ENCODE results near the gene SFXN5. TPM values are rescaled to one million over a fixed set of nuclear protein-coding genes. Genes with fewer than 3 reads are reported as not detected.
A peak's percentile ranks its signal among the peaks of the same experiment; 100 is the strongest.

The SFXN5 gene
- polyA plus RNA-seq, 2 of the 4 experiments (the other 2 are of a cell fraction) = 16.7 to 19.6 TPM

- ChIA-PET POLR2A (interaction anchor here (0.6 kb wide), 1 partner anchor 282 kb away, joined by 3 read pairs; no protein-coding TSS in a partner anchor), CTCF (interaction anchor here (0.8 to 13.9 kb wide), 17 partner anchors 9 to 1359 kb away, joined by 3 to 260 read pairs (median 53); partner anchors contain the start of gene EMX1)
- Histone ChIP-seq H3K4me1 (peaks cover 8% of the 10 kb centered on the region; the same call in 1 of the 3 replicates), H3K4me2 (no peak overlapping the region), H3K27ac (no peak overlapping the region), H3K9me3 (no peaks in the 10 kb centered on the region), H3K4me3 (no peak overlapping the region)
- DNase-seq (ENCODE audit: low read depth in 1 of 2, low spot score in 1 of 2) (no peak), FAIRE-seq (no peak), ATAC-seq (no peak)
- TF ChIP-seq RCOR1 (IDR thresholded peaks at IDR 0.05; ENCODE audit: low read depth, low read length) (no peak), CBX2 (IDR thresholded peaks at IDR 0.05; ENCODE audit: borderline replicate concordance, low read depth) (no peak)
- WGBS (ENCODE audit: missing lambda C conversion rate) = 61% methylated on average over 4 of the region's 4 CpGs
Observed at GRCh38 chr2:72895154-72895553, 176.4 kb downstream of the SFXN5 start.

GRCh38 chr2:72894514-72894913, 177.0 kb downstream of the SFXN5 start:
- no peak for DNase-seq (ENCODE audit: low read depth in 1 of 2, low spot score in 1 of 2)
- ATAC-seq = no peak
- peaks cover 11% of the 10 kb centered on the region; the same call in 1 of the 3 replicates for H3K4me1 ChIP-seq
- WGBS (ENCODE audit: missing lambda C conversion rate) = 89% methylated on average over 9 of the region's 9 CpGs
- TF ChIP-seq MAZ (IDR thresholded peaks at IDR 0.05; ENCODE audit: borderline replicate concordance, low read depth, low read length) (no peak), FOSB (CRISPR knock-in tag; IDR thresholded peaks at IDR 0.05) (no peak), ATOH8 (CRISPR knock-in tag; IDR thresholded peaks at IDR 0.05; ENCODE audit: low read depth) (no peak), CEBPB (IDR thresholded peaks at IDR 0.05) (no peak), SMC3 (IDR thresholded peaks at IDR 0.05) (no peak), HEYL (CRISPR knock-in tag; IDR thresholded peaks at IDR 0.05) (no peak), POLR2A (IDR thresholded peaks at IDR 0.05; ENCODE audit: low read length) (no peak), EHF (CRISPR knock-in tag; IDR thresholded peaks at IDR 0.05) (no peak), USF2 (IDR thresholded peaks at IDR 0.05) (no peak), ESRRA (IDR thresholded peaks at IDR 0.05; ENCODE audit: borderline replicate concordance, low read length) (no peak), JUNB (IDR thresholded peaks at IDR 0.05) (no peak), CHD2 (IDR thresholded peaks at IDR 0.05; ENCODE audit: low read length, partially characterized antibody) (no peak), MAFK (IDR thresholded peaks at IDR 0.05; ENCODE audit: partially characterized antibody) (no peak), GATA3 (IDR thresholded peaks at IDR 0.05; ENCODE audit: borderline replicate concordance) (no peak), REST (IDR thresholded peaks at IDR 0.05) (no peak), RARB (CRISPR knock-in tag; IDR thresholded peaks at IDR 0.05) (no peak)
- TF ChIP-seq, protein P1, sequence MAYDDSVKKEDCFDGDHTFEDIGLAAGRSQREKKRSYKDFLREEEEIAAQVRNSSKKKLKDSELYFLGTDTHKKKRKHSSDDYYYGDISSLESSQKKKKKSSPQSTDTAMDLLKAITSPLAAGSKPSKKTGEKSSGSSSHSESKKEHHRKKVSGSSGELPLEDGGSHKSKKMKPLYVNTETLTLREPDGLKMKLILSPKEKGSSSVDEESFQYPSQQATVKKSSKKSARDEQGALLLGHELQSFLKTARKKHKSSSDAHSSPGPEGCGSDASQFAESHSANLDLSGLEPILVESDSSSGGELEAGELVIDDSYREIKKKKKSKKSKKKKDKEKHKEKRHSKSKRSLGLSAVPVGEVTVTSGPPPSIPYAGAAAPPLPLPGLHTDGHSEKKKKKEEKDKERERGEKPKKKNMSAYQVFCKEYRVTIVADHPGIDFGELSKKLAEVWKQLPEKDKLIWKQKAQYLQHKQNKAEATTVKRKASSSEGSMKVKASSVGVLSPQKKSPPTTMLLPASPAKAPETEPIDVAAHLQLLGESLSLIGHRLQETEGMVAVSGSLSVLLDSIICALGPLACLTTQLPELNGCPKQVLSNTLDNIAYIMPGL (CRISPR knock-in tag; IDR thresholded peaks at IDR 0.05; ENCODE audit: borderline replicate concordance) = no peak
- no peak for FAIRE-seq
- CTCF ChIA-PET = interaction anchor here (0.6 to 13.9 kb wide), 31 partner anchors 8 to 1359 kb away, joined by 3 to 260 read pairs (median 16); partner anchors contain the start of gene EMX1
- H3K4me2 ChIP-seq = no peak overlapping the region
- H3K9me3 ChIP-seq = no peaks in the 10 kb centered on the region
- peak overlapping the region in 1 of 2 experiments; percentile 63; a peak in 4 of 6 replicates for H3K27ac ChIP-seq
- POLR2A ChIA-PET = interaction anchor here (0.6 kb wide), 1 partner anchor 283 kb away, joined by 3 read pairs; no protein-coding TSS in a partner anchor
- no peak overlapping the region for H3K4me3 ChIP-seq
